GM19372 (cell line): ENCODE results near the gene SMIM8.
"Not testable (repeated sequence)": the region's sequence is repeated elsewhere in the genome, so short reads cannot be mapped to it uniquely, and the experiment has no call there.

Source experiments
- ATAC-seq: cut with Tn5 transposase; IDR thresholded peaks from one replicate; pipeline ENCODE4 v1.9.1; 2021; ENCODE audit warnings: mild to moderate bottlenecking, low read depth, moderate library complexity; ENCODE audit not compliant: unreplicated experiment

Gene SMIM8, protein sequence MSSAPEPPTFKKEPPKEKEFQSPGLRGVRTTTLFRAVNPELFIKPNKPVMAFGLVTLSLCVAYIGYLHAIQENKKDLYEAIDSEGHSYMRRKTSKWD

DNA sequence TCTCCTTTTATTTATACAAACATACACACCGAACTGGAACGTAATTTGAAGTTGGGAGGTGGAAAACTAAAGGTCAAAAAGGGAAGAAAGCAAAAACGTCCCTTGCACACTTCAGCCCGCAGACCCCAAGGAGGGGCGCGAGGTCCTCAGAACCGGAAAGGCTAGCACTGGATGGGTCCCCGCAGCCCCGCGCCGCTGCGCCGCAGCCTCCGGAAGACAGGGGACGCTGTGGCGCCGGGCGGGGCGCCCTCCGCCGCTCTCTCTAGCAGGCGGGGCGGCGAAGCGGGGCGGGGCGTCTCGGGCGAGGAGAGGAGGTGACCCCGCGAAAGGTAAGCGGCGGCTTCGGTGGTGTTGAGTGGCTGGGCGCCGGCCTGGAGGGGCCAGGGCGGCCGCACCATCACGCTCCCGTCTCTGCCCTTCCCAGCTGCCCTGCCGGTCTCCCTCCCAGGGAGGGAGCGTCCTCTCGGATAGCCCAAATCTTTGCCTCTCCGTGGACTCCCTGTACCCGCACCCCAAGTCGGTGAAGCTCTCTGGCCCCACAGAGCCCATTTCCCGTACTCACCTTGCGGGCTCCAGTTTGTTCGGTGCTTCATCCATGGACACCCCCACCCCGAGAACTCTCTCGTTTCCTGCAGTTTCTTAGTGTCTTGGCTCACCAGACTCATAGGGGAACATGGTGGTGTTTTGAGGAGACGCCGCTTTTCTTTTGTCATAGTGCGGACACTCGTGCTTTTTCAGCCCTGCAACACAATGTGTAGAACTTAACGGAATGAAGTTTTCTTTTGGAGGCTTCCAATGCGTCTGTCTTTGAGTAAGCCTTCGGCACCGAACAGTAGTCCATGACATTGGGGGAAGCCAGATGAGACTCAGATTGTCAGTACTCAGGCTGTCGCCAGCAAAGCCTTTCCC is at the start of gene SMIM8:
Gene SMIM8 (plus strand): TSS at position 285 of the 909 bp plus-strand sequence. CDS start 14,444 bp downstream, outside the sequence.
- peak; percentile 99 for ATAC-seq

DNA sequence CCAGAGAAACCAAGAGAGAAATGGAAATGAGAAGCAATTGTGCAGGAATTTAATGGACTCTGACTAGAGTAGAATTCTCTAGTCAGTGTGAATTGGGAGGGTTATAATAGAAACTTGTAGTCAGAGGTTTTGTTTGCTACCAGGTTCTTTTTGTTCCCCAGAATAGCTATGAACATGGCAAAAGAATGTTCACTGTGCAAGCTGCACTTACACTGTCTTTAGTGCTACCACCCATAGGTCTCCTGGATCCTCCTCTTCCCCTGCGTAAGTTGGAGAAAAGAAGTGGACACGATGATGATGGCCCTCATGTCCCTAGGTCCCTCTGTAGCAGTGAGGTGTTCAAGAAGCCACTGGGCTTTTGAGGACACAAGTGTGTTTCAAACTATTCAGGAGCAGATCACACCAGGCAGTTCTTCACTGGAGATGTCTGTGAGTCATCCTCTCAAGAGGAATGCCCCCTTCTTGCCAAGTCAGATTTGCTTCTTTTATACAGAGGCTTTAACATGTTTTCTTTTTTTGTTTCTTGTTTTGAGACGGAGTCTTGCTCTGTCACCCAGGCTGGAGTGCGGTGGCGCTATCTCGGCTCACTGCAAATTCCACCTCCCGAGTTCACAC is 47.6 kb upstream of the SMIM8 start:
- no peak for ATAC-seq

DNA sequence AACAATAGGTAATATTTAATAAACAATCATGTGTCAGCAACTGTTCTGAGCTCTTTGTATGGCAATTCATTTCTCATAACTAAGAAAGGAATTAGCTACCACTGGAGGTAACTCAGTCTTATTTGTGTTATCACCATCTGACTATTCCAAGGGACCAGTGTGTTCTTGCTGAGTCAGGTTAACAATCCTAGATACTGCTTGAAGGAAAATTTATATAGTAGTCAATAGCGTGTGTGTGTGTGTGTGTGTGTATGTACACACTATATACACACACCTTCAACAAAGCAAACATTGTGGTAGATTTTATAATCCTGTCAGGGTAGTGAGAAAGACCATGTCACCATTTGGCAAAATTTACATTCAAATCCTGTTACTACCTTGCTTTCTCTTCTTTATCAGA is 45.8 kb upstream of the SMIM8 start:
- ATAC-seq: no peak

DNA sequence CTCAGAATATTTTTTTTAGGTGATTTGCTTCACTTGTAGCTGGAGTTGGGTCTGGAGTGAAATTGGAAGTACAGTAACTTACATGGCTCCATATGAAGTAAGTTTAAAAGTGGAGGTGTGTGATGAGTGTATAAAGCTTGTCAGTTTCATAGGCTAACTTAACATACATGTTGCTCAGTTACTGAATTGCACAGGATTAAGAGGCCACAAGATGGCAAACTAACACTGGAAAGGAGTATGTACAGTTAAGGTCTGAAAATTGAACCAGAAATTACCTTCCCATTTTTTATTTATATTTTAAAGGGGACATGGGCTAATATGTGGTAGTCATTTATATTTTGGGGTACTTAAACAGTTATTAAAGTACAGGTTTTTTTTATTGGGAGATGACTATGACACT is 45.3 kb upstream of the SMIM8 start:
- no peak for ATAC-seq

DNA sequence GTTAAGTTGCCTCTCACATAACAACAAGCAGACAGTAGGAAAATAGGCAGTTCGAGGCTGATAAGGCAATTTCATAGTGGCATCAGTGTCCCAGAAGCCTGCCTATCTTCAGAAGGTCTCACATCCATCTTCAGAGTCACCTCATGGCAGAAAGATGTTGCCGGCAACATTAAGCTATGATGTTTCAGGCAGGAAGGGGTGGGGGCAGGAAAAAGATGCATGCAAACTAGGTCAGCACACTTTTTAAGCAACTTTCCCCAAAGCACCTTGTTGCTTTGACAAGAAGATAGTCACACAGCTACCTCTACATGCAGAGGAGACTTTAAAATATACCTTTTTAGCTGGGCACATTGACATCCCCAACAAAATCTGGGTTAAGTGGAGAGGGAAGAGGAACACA is 43.2 kb upstream of the SMIM8 start:
- no peak for ATAC-seq

DNA sequence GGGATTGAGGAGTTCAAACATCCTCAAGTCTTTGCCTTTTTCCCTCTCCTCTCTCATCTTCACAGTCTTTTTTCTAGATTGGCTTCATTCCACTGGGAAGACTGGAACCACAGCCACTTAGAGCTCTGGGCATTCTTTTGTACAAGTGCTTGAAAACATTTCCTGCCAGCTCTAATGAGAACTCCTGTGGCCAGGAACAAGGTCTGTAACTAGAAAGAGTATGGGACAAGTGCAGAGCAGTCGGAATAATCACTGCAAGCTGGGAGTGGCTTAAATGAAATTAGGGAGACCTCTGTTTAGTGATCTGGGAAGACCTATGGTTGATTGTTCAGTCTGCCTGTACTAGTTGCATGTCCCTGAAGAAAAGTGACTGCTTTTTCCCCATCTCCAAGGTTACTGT is 41.0 kb upstream of the SMIM8 start:
- ATAC-seq: no peak

DNA sequence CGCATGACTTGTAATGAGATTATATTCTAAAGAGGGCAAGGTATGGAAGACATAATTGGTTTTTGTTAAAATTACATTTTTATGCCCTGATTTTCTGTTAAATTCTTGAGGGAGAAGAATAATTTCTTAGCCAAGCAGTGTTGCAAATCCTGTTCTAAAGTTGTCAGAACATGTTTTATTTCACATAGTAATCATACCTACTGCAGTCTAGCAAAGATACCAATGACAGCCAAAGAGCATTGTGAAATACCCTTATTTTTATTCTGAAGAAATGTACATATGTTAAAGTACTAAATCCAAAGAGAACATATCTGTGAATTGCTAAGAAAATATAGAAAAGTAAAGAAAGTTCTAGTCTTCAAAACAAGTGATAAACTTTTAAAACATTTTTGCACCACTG is 39.6 kb upstream of the SMIM8 start:
- ATAC-seq: no peak

DNA sequence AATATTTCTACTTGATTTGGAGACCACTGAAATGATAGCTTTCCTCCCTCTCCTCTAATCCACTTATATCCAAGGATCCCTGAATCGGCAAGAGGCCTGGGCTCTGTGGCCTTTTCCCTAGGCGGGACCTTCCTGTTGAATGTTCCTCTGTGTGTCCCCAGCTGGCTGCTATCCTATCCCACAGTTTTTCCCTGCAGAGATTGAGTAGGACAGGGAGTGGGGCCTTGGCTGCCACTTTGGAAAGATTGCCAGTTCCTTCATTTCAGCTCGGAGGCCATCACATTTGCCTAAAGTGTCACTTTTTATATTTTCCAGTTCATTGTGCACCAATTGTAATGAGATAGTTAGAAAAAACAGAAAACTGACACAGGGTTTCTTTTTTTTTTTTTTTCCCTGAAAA is 38.9 kb upstream of the SMIM8 start:
- no peak for ATAC-seq

DNA sequence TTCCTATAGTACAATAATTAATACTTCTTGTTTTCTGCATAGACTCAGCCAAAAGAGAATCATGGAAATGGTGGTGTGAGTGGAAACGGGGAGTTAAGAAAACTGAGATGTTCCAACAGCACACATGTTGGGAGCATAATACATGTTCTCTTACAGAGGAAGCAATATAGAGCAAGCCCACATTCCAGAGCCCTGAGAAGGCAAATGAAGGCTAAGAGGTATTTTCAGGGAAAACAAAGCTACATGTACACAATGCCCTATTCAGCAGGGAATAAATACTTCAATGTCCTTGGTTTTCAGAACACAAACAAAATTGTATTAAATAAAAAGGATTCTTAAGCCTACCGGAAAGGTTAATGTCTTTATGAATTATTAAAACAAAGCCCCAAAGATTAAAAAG is 35.1 kb upstream of the SMIM8 start:
- no peak for ATAC-seq

DNA sequence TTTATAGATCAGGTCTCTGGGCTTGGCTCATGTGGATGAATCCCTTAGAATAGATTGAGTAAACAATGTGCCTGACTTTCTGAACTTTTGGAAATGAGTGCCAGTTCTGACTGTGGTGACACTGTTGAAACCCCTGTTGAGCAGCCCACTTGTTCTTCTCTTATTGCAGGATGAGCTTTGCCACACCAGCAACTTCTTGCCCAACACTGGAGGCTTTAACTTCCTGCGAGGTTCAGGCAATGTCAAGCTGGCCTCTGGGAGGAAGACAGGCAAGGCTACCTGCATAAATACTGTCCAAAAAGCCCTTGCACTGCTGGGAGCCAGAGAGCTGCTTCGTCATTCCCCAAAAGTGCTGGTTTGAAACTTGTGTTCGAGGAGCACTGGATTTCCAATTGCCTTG is 32.8 kb upstream of the SMIM8 start:
- no peak for ATAC-seq

DNA sequence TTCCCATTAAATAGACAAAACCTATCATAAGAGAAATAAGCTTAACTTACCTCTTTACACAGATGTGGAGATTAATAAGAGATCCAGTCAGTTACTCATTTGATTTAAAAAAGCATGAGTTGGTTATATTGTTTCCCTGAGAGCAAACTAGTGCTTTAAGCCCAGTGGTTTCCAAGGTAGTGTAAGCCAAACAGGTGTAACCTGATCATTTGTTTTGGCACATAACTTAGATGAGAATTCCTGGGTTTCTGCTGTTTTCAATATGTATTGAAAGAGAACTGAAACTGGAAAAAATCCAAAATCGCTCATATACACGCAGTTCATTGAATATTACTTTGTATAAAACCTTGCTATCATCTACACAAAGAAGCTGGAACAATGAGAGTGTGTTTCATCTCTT is 30.5 kb upstream of the SMIM8 start:
- no peak for ATAC-seq

DNA sequence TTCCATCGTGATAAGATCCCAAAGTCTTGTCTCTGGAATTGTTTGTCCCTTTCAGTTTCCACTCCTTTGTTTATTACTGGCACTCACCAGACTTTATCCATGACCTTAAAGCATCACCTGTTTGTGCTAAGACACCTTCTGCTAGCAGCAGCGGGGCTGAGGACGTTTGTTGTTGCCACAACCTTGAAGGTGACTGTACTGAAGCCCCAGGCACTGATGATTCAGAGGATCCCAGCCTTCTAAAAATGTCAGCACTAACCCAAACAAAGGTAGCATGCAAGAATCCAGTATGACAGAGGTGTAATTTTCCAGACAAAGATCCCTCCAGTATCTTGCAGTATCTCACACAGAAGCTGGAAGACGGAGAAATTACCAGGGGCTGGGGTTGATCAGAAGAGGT is 28.9 kb upstream of the SMIM8 start:
- ATAC-seq: no peak

DNA sequence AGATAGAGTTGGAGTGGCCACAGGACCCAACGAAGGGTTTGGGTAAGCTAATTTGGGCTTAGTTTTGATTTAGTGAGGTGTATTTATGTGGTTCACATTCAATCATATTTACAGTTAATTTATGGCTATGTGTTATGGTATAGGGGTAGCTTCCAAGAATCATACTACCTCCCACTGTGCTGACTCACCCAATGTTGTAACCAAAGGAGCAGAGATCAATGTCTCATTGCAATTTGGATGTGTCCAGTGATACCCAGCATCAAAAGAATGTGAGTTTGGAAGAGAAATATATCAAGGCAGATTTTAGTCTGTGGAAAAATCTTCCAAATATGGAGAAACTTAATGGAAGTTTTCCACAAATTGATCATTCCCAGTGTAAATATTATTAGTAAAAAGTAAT is 25.3 kb upstream of the SMIM8 start:
- ATAC-seq: no peak

DNA sequence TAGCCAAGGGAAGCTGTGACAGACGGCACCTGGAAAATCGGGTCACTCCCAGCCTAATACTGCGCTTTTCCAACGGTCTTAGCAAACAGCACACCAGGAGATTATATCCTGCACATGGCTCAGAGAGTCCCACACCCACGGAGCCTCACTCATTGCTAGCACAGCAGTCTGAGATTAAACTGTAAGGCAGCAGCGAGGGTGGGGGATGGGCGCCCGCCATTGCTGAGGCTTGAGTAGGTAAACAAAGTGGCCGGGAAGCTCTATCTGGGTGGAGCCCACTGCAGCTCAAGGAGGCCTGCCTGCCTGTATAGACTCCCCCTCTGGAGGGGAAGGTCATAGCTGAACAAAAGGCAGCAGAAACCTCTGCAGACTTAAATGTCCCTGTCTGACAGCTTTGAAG is 21.1 kb upstream of the SMIM8 start:
- not testable (repeated sequence) for ATAC-seq

DNA sequence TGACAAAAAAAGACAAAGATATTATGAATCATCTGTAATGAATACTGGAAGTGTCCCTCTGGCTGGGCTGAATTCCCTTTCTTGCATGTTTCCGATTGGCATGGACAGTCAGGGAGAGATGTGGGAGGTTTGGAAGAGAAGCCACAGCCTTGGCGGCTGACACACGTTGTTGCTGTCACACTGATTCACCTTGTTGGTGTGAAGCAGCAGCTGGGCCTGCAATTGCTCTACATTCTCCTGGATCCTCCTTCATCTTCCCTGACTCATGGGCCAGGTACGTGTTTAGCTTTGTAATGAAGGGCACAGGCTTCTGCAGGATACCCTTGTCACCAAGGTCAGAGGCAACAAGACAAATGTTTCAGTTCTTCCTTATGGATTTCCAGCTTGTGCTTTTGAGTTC is 13.4 kb upstream of the SMIM8 start:
- no peak for ATAC-seq

DNA sequence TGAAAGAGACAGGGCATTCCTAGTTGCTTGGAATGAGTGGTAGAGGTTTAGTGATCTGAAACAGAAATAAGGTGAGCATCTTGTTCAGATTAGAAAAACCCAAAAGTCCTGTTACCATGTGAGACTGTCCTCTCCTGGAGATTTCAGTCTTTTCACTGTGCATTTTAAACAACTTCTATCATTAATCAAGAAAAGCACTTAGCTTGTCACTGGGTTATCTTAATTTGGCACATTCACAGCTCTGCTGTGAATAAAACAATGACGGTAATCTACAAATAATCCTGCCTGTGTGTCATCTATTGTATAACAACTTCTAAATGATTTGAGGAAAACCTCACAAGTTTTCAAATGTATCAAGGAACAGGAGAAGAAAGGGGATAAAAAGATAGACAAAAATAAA is 9.5 kb upstream of the SMIM8 start:
- no peak for ATAC-seq

DNA sequence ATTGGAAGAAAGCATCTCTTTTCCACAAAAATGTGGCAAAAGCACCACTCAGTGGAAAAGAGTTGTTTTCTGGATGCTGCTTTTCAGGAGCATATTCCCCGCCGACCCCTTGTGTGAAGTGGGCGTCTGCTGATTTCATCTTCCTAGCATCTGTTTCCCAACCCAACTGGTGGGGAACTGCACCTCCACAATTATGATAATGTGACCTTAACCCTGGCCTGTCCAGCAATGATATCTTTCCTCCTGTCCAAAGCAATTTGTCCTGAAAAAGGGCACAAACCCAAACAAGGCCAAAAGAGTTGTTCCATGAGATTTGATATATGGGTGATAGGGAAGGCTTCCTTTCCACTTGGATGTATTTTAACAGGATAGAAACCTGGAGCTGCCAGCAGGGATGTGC is 7.3 kb upstream of the SMIM8 start:
- no peak for ATAC-seq

DNA sequence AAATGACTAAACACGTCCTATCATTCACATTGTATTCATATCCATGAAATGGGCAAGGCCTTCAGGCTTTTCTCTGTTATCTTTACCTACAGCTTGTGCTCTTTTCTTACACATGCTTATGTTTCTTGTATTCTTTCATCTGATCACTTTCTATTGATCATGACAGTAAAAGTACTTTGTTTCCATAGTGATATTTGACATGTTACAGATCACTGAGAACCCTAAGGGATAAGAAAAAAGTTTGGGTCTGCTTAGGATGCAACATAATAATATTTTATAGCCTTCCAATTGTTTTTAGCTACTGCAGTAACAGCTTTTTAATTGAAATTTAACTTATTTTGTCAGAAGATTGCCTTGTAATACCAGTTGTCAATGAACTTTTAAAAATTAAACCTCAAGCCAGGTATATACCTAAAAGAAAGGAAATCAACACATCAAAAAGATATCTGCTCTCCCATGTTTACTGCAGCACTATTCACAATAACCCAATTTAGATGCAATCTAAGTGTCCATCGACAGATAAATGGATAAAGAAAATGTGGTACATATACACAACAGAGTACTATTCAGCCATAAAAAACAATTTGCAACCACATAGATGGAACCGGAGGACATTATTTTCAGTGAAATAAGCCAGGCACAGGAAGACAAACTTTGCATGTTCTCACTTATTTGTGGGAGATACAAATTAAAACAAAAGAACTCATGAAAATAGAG is 3.0 kb upstream of the SMIM8 start:
- ATAC-seq: no peak

DNA sequence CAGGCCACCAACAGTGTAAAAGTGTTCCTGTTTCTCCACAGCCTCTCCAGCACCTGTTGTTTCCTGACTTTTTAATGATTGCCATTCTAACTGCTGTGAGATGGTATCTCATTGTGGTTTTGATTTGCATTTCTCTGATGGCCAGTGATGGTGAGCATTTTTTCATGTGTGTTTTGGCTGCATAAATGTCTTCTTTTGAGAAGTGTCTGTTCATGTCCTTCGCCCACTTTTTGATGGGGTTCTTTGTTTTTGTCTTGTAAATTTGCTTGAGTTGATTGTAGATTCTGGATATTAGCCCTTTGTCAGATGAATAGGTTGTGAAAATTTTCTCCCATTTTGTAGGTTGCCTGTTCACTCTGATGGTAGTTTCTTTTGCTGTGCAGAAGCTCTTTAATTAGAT is 1.5 kb downstream of the SMIM8 start:
- not testable (repeated sequence) for ATAC-seq

DNA sequence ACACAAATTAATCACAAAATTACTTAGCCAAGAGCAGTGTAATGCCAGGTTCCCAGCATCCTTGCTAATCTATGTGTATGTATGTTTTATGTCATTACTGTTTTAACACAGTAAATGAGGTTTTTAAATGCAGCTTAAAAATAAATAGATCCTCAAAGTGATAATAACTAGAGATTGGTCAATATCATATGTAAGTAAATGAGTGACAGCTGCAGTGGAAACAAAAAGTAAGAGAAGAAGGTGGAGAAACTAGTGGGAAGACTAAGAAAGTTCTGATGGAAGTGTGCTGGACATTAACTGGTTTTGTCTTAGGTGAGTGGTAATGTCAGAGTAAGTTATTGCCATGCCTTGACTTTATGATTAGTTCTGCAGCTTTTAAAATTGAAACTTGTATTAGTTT is 8.6 kb downstream of the SMIM8 start:
- ATAC-seq: no peak

DNA sequence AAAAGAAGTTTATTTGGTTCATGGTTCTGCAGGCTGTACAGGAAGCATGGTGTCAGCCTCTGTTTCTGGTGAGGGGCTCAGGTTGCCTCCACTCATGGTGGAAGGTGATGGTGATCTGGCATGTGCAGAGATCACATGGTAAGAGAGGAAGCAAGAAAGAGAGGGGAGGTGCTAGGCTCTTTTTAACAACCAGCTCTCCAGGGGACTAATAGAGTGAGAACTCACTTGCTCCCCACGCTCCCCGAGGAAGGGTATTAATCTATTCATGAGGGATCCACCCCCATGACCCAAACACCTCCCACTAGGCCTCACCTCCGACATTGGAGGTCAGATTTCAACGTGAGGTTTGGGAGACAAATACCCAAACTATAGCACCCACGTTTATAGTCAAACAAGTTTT is 10.6 kb downstream of the SMIM8 start:
- no peak for ATAC-seq
